ENCODE data around the gene KRTAP13-4. TPM values are rescaled to one million over a fixed set of nuclear protein-coding genes. Genes with fewer than 3 reads are reported as not detected.

The KRTAP13-4 gene
- total and polyA plus RNA-seq, 7 donors = not detected

GRCh38 chr21:30468900-30469714 is 39.1 kb downstream of the KRTAP13-4 start:
- TF ChIP-seq, protein P1, sequence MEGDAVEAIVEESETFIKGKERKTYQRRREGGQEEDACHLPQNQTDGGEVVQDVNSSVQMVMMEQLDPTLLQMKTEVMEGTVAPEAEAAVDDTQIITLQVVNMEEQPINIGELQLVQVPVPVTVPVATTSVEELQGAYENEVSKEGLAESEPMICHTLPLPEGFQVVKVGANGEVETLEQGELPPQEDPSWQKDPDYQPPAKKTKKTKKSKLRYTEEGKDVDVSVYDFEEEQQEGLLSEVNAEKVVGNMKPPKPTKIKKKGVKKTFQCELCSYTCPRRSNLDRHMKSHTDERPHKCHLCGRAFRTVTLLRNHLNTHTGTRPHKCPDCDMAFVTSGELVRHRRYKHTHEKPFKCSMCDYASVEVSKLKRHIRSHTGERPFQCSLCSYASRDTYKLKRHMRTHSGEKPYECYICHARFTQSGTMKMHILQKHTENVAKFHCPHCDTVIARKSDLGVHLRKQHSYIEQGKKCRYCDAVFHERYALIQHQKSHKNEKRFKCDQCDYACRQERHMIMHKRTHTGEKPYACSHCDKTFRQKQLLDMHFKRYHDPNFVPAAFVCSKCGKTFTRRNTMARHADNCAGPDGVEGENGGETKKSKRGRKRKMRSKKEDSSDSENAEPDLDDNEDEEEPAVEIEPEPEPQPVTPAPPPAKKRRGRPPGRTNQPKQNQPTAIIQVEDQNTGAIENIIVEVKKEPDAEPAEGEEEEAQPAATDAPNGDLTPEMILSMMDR (IDR thresholded peaks at IDR 0.05) = no peak
- no peaks in the 10 kb centered on the region for H3K9me3 ChIP-seq
- no peaks in the 10 kb centered on the region for H3K36me3 ChIP-seq (ENCODE audit: insufficient read depth in 1 of 2, low read depth in 1 of 2)
- 20 to 28% (median 21%) methylated on average over 6 of the region's 6 CpGs for WGBS, 3 donors
- intact Hi-C loops (cut with DNase I) = no loop called here
- H3K27ac ChIP-seq = no peak overlapping the region
- DNase-seq = no peak
- H3K4me1 ChIP-seq = no peaks in the 10 kb centered on the region
- no peak overlapping the region for H3K4me3 ChIP-seq
- no peaks in the 10 kb centered on the region for H3K27me3 ChIP-seq (ENCODE audit: insufficient read depth in 3 of 3, low read length in 2 of 3)
- no peak for ATAC-seq

GRCh38 chr21:30478004-30478403 is 48.0 kb downstream of the KRTAP13-4 start:
- H3K4me1 ChIP-seq = no peaks in the 10 kb centered on the region
- TF ChIP-seq, protein P1 (IDR thresholded peaks at IDR 0.05) = no peak
- WGBS, 3 donors = 27 to 37% (median 29%) methylated on average over 3 of the region's 3 CpGs
- DNase-seq (no peak), ATAC-seq (no peak)
- no peak overlapping the region for H3K4me3 ChIP-seq
- intact Hi-C loops (cut with DNase I) = no loop called here
- H3K9me3 ChIP-seq = no peaks in the 10 kb centered on the region
- H3K36me3 ChIP-seq (ENCODE audit: insufficient read depth in 1 of 2, low read depth in 1 of 2) = no peaks in the 10 kb centered on the region
- H3K27me3 ChIP-seq (ENCODE audit: insufficient read depth in 3 of 3, low read length in 2 of 3) = no peaks in the 10 kb centered on the region
- no peak overlapping the region for H3K27ac ChIP-seq

DNA sequence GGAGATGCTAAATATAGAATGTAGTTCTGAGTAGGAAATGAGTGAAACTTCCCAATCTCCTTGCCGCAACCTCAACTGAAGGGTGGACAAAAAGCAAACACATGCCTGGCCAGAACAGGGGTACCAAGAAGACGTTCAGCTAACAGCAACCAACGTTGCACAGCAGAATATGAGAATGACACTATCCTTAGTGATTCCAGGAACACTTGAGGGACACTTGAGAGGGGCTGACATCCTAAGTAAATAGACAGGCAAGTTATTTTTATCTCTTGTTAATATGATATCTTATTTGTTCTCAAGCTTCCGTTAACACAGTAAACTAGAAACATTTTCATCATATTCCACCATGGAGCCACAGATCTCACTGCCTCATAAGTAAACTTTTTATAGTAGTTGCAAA is 49.2 kb downstream of the KRTAP13-4 start:
- TF ChIP-seq, protein P1 (IDR thresholded peaks at IDR 0.05) = no peak
- DNase-seq = no peak
- peak in 2 of 4 donors; percentile 51 to 62 for ATAC-seq
- intact Hi-C loops (cut with DNase I) = no loop called here
- no peak overlapping the region for H3K4me3 ChIP-seq
- no peaks in the 10 kb centered on the region for H3K9me3 ChIP-seq
- H3K36me3 ChIP-seq (ENCODE audit: insufficient read depth in 1 of 2, low read depth in 1 of 2) = no peaks in the 10 kb centered on the region
- no peaks in the 10 kb centered on the region for H3K27me3 ChIP-seq (ENCODE audit: insufficient read depth in 3 of 3, low read length in 2 of 3)
- WGBS, 3 donors = 55 to 63% (median 60%) methylated on average over 4 of the region's 4 CpGs
- H3K4me1 ChIP-seq = no peaks in the 10 kb centered on the region
- peak overlapping the region; percentile 5 for H3K27ac ChIP-seq

DNA sequence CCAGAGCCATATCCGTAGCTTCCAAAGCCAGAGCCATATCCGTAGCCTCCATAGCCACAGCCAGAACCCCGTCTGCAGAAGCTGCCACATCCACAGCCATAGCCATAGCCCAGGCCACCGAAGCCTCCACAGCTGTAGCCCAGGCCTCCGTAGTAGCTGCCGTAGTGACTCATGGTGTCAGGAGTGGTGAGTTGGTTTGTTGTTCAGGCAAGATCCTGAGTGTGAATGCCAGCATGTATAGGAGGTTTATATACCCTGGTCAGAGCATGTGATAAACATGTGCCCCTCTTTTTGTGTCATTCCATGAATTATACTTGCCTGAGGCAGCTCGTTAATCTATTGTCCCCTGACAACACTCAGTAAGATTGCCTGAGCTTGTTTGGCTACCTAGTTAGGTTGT is 50.1 kb downstream of the KRTAP13-4 start, which contains the start of gene KRTAP19-1:
Gene KRTAP19-1 (minus strand): TSS at position 223 of the 400 bp plus-strand sequence. CDS start 50 bp downstream, at position 173.
- WGBS, 3 donors = 86 to 89% (median 88%) methylated on average over 7 of the region's 7 CpGs
- TF ChIP-seq, protein P1 (IDR thresholded peaks at IDR 0.05) = no peak
- Histone ChIP-seq H3K36me3 (ENCODE audit: insufficient read depth in 1 of 2, low read depth in 1 of 2) (no peaks in the 10 kb centered on the region), H3K27me3 (ENCODE audit: insufficient read depth in 3 of 3, low read length in 2 of 3) (no peaks in the 10 kb centered on the region), H3K9me3 (no peaks in the 10 kb centered on the region), H3K4me3 (no peak within 1 kb of the TSS), H3K4me1 (no peaks in the 10 kb centered on the region), H3K27ac (peak within 1 kb of the TSS; percentile 5)
- ATAC-seq = no peak
- DNase-seq = no peak
- intact Hi-C loops (cut with DNase I) = no loop called here

Other genes with a start within 250 kb of the KRTAP13-4 start
- not detected for gene CLDN8, start 214.1 kb upstream of the KRTAP13-4 start, total RNA-seq
- gene CLDN8, start 214.1 kb upstream of the KRTAP13-4 start, polyA plus RNA-seq = not detected
- gene KRTAP24-1, start 147.3 kb upstream of the KRTAP13-4 start, total RNA-seq = not detected
- gene KRTAP24-1, start 147.3 kb upstream of the KRTAP13-4 start, polyA plus RNA-seq = not detected
- not detected for gene KRTAP25-1, start 140.7 kb upstream of the KRTAP13-4 start, total RNA-seq
- gene KRTAP25-1, start 140.7 kb upstream of the KRTAP13-4 start, polyA plus RNA-seq = not detected
- gene KRTAP26-1, start 109.9 kb upstream of the KRTAP13-4 start, total RNA-seq = not detected
- gene KRTAP26-1, start 109.9 kb upstream of the KRTAP13-4 start, polyA plus RNA-seq = not detected
- not detected for gene KRTAP27-1, start 92.5 kb upstream of the KRTAP13-4 start, total RNA-seq
- not detected for gene KRTAP27-1, start 92.5 kb upstream of the KRTAP13-4 start, polyA plus RNA-seq
- not detected for gene KRTAP23-1, start 81.6 kb upstream of the KRTAP13-4 start, total RNA-seq
- gene KRTAP23-1, start 81.6 kb upstream of the KRTAP13-4 start, polyA plus RNA-seq = not detected
- not detected for gene KRTAP13-2, start 57.9 kb upstream of the KRTAP13-4 start, total RNA-seq
- not detected for gene KRTAP13-2, start 57.9 kb upstream of the KRTAP13-4 start, polyA plus RNA-seq
- gene KRTAP13-1, start 34.2 kb upstream of the KRTAP13-4 start, total RNA-seq = not detected
- gene KRTAP13-1, start 34.2 kb upstream of the KRTAP13-4 start, polyA plus RNA-seq = not detected
- gene KRTAP13-3, start 4.3 kb upstream of the KRTAP13-4 start, total RNA-seq = not detected
- not detected for gene KRTAP13-3, start 4.3 kb upstream of the KRTAP13-4 start, polyA plus RNA-seq
- gene KRTAP15-1, start 10.1 kb downstream of the KRTAP13-4 start, total RNA-seq = not detected
- not detected for gene KRTAP15-1, start 10.1 kb downstream of the KRTAP13-4 start, polyA plus RNA-seq
- gene KRTAP19-1, start 50.1 kb downstream of the KRTAP13-4 start, total RNA-seq = not detected
- gene KRTAP19-1, start 50.1 kb downstream of the KRTAP13-4 start, polyA plus RNA-seq = not detected
- gene KRTAP19-2, start 57.2 kb downstream of the KRTAP13-4 start, total RNA-seq = not detected
- gene KRTAP19-2, start 57.2 kb downstream of the KRTAP13-4 start, polyA plus RNA-seq = not detected
- gene KRTAP19-3, start 61.8 kb downstream of the KRTAP13-4 start, total RNA-seq = 1 to 10 TPM in 2 of 4 donors, under 1 TPM in 1, not detected in 1; 0.64 to 3.0 (median 1.1) TPM
- not detected for gene KRTAP19-3, start 61.8 kb downstream of the KRTAP13-4 start, polyA plus RNA-seq
- not detected for gene KRTAP19-4, start 66.9 kb downstream of the KRTAP13-4 start, total RNA-seq
- gene KRTAP19-4, start 66.9 kb downstream of the KRTAP13-4 start, polyA plus RNA-seq = not detected
- not detected for gene KRTAP19-5, start 71.9 kb downstream of the KRTAP13-4 start, total RNA-seq
- not detected for gene KRTAP19-5, start 71.9 kb downstream of the KRTAP13-4 start, polyA plus RNA-seq
- not detected for gene KRTAP19-6, start 111.6 kb downstream of the KRTAP13-4 start, total RNA-seq
- not detected for gene KRTAP19-6, start 111.6 kb downstream of the KRTAP13-4 start, polyA plus RNA-seq
- gene KRTAP19-7, start 131.1 kb downstream of the KRTAP13-4 start, total RNA-seq = not detected
- gene KRTAP19-7, start 131.1 kb downstream of the KRTAP13-4 start, polyA plus RNA-seq = not detected
- not detected for gene KRTAP22-2, start 160.2 kb downstream of the KRTAP13-4 start, total RNA-seq
- gene KRTAP22-2, start 160.2 kb downstream of the KRTAP13-4 start, polyA plus RNA-seq = not detected
- not detected for gene KRTAP6-3, start 162.2 kb downstream of the KRTAP13-4 start, total RNA-seq
- gene KRTAP6-3, start 162.2 kb downstream of the KRTAP13-4 start, polyA plus RNA-seq = not detected
- gene KRTAP6-2, start 168.7 kb downstream of the KRTAP13-4 start, total RNA-seq = not detected
- not detected for gene KRTAP6-2, start 168.7 kb downstream of the KRTAP13-4 start, polyA plus RNA-seq
- gene KRTAP22-1, start 170.9 kb downstream of the KRTAP13-4 start, total RNA-seq = not detected
- gene KRTAP22-1, start 170.9 kb downstream of the KRTAP13-4 start, polyA plus RNA-seq = not detected
- gene KRTAP6-1, start 183.7 kb downstream of the KRTAP13-4 start, total RNA-seq = not detected
- not detected for gene KRTAP6-1, start 183.7 kb downstream of the KRTAP13-4 start, polyA plus RNA-seq
- not detected for gene KRTAP20-1, start 186.2 kb downstream of the KRTAP13-4 start, total RNA-seq
- gene KRTAP20-1, start 186.2 kb downstream of the KRTAP13-4 start, polyA plus RNA-seq = not detected
- gene KRTAP20-4, start 190.4 kb downstream of the KRTAP13-4 start, total RNA-seq = not detected
- not detected for gene KRTAP20-4, start 190.4 kb downstream of the KRTAP13-4 start, polyA plus RNA-seq
- gene KRTAP20-2, start 205.0 kb downstream of the KRTAP13-4 start, total RNA-seq = not detected
- not detected for gene KRTAP20-2, start 205.0 kb downstream of the KRTAP13-4 start, polyA plus RNA-seq
- not detected for gene KRTAP20-3, start 212.6 kb downstream of the KRTAP13-4 start, total RNA-seq
- gene KRTAP20-3, start 212.6 kb downstream of the KRTAP13-4 start, polyA plus RNA-seq = not detected